SK-N-SH (cell line): ENCODE measurements around the gene SPIRE2.

Source experiments
- CHD2 ChIP-seq: fragments of 150-350 bp; IDR thresholded peaks from 2 replicates; pipeline ENCODE4 v1.6.1; 2018; ENCODE audit warnings: low read length; ENCODE audit not compliant: partially characterized antibody
- CTCF ChIP-seq: fragments of 200-600 bp; sonication (generic); IDR thresholded peaks from 2 replicates; pipeline ENCODE4 v1.6.1; 2017; ENCODE audit warnings: antibody characterized with exemption, mild to moderate bottlenecking, moderate library complexity
- EP300 ChIP-seq, 2 experiments: IDR thresholded peaks; 2 replicates each; pipeline versions ENCODE4 v1.4.0 to v1.6.1; 2012; ENCODE audit warnings: borderline replicate concordance in 1 of 2, low read depth in 1 of 2, low read length in 1 of 2
- FOSL2 ChIP-seq: IDR thresholded peaks from 2 replicates; pipeline ENCODE4 v1.4.0; 2012; ENCODE audit warnings: low read depth, mild to moderate bottlenecking, moderate library complexity, borderline replicate concordance
- FOXJ3 ChIP-seq: sonication (generic); formaldehyde crosslinking; IDR thresholded peaks from 2 replicates; pipeline ENCODE4 v1.5.1; 2020; ENCODE audit warnings: mild to moderate bottlenecking, missing genetic modification reagents
- GATA2 ChIP-seq: sonication (generic); formaldehyde crosslinking; IDR thresholded peaks from 2 replicates; pipeline ENCODE4 v1.5.0; 2020; ENCODE audit warnings: mild to moderate bottlenecking, missing genetic modification reagents
- IRF3 ChIP-seq: fragments of 150-350 bp; IDR thresholded peaks from 2 replicates; pipeline ENCODE4 v1.6.1; 2016; ENCODE audit warnings: mild to moderate bottlenecking, low read depth, low read length
- PBX3 ChIP-seq: IDR thresholded peaks from 2 replicates; pipeline ENCODE4; 2012
- POLR2AphosphoS5 ChIP-seq: IDR thresholded peaks from 2 replicates; pipeline ENCODE4 v1.6.1; 2012; ENCODE audit warnings: low read depth, low read length
- REST ChIP-seq: IDR thresholded peaks from 2 replicates; pipeline ENCODE4 v1.6.1; 2012; ENCODE audit warnings: mild to moderate bottlenecking, low read depth, low read length, moderate library complexity
- SMC3 ChIP-seq: IDR thresholded peaks from 2 replicates; pipeline ENCODE4 v1.6.1; 2012; ENCODE audit warnings: low read depth, low read length, improper control_type of control experiment
- TAF1 ChIP-seq: IDR thresholded peaks from 2 replicates; pipeline ENCODE4 v1.6.1; 2012; ENCODE audit warnings: low read depth, mild to moderate bottlenecking, low read length, moderate library complexity, borderline replicate concordance
- USF1 ChIP-seq: IDR thresholded peaks from 2 replicates; pipeline ENCODE4 v1.4.0; 2012; ENCODE audit warnings: low read depth, borderline replicate concordance

GRCh38 chr16:89900885-89901284 is 72.6 kb downstream of the SPIRE2 start:
- TF ChIP-seq CTCF (no peak), SMC3 (no peak), CHD2 (no peak), IRF3 (no peak), FOSL2 (no peak), TAF1 (no peak), PBX3 (no peak), EP300 (IDR thresholded peaks at IDR 0.05; ENCODE audit: borderline replicate concordance in 1 of 2, low read depth in 1 of 2, low read length in 1 of 2) (no peak), GATA2 (no peak), REST (no peak), FOXJ3 (CRISPR knock-in tag) (no peak), POLR2AphosphoS5 (no peak), USF1 (no peak)
